ENCODE measurements around the gene CDC16. TPM values are rescaled to one million over a fixed set of nuclear protein-coding genes. Genes with fewer than 3 reads are reported as not detected.

Gene CDC16
- total RNA-seq, 1 experiment from 2014 or later: 61.0 TPM

- H3K4me3 ChIP-seq (replicated peaks in 1 of 2; ENCODE audit: low read depth in 1 of 2, low read length in 2 of 2): no peak overlapping the region
- peaks cover 44 to 75% of the 10 kb centered on the region in 2 experiments for H3K36me3 ChIP-seq (ENCODE audit: control insufficient read depth in 1 of 2, insufficient read depth in 2 of 2, low read length in 2 of 2)
- no peak overlapping the region for H3K4me2 ChIP-seq (ENCODE audit: low read length)
- no peak overlapping the region for H3K9ac ChIP-seq (ENCODE audit: low read length)
- H4K20me1 ChIP-seq (ENCODE audit: insufficient read depth): 0 out of 2 replicates have a peak, but pooled peaks cover 2% of the 10 kb centered on the region
- H3K27me3 ChIP-seq (ENCODE audit: insufficient read depth, low read length): no peaks in the 10 kb centered on the region
- POLR2A ChIA-PET: no interaction called here
- no peak overlapping the region for H2AFZ ChIP-seq (ENCODE audit: low read depth, low read length, poor library complexity, severe bottlenecking)
- RAD21 ChIA-PET (ENCODE audit: low non-redundant PET in 1 of 2, low total read pairs in 2 of 2, uncharacterized antibody in 2 of 2, unreplicated experiment in 2 of 2): no interaction called here
- no peak overlapping the region for H3K27ac ChIP-seq (ENCODE audit: low read depth, low read length)
- DNase-seq (ENCODE audit: low read depth, low spot score): no peak
- ATAC-seq: no peak
- H3K4me1 ChIP-seq (ENCODE audit: control insufficient read depth in 1 of 2, insufficient read depth in 2 of 2, low read length in 2 of 2): no peaks in the 10 kb centered on the region
- H3K9me2 ChIP-seq (ENCODE audit: insufficient read depth): no peaks in the 10 kb centered on the region
- no TSS peak for BruUV-seq (replicated peaks)
- no peak for TF ChIP-seq ATF3 (IDR thresholded peaks at IDR 0.05)
- TF ChIP-seq CTCF (IDR thresholded peaks at IDR 0.05 in 2 of 3, conservative IDR thresholded peaks at IDR 0.05 in 1 of 3; ENCODE audit: borderline replicate concordance in 1 of 3, insufficient read depth in 1 of 3, low read depth in 2 of 3, low read length in 2 of 3): no peak
- no peak for TF ChIP-seq EZH2 (IDR thresholded peaks at IDR 0.05)
- no peak for TF ChIP-seq MAX (IDR thresholded peaks at IDR 0.05)
- TF ChIP-seq SP1 (IDR thresholded peaks at IDR 0.05; ENCODE audit: low read depth): no peak
- TF ChIP-seq ZBTB33 (IDR thresholded peaks at IDR 0.05; ENCODE audit: extremely low read depth, insufficient replicate concordance, low read length): no peak
- no peak for TF ChIP-seq REST (IDR thresholded peaks at IDR 0.05; ENCODE audit: low read depth)
- no peak for TF ChIP-seq RAD21 (IDR thresholded peaks at IDR 0.05; ENCODE audit: low read depth)
- TF ChIP-seq JUND (IDR thresholded peaks at IDR 0.05): no peak
- no peak for TF ChIP-seq POLR2A (IDR thresholded peaks at IDR 0.05; ENCODE audit: borderline replicate concordance, extremely low read depth, insufficient read depth, insufficient read length)
- TF ChIP-seq ELF1 (IDR thresholded peaks at IDR 0.05; ENCODE audit: borderline replicate concordance, low read depth): no peak
- TF ChIP-seq POLR2AphosphoS5 (IDR thresholded peaks at IDR 0.05; ENCODE audit: low read depth, low read length): no peak
- intact Hi-C loops (cut with micrococcal nuclease): no loop called here
- H3K9me3 ChIP-seq (ENCODE audit: control insufficient read depth in 1 of 2, insufficient read depth in 1 of 2, low read depth in 1 of 2, low read length in 2 of 2): no peaks in the 10 kb centered on the region
- CTCF ChIA-PET: no interaction called here
- H3K79me2 ChIP-seq (ENCODE audit: insufficient read depth, low read length): no peaks in the 10 kb centered on the region
Observed at GRCh38 chr13:114259974-114260373, 25.3 kb downstream of the CDC16 start.
